ENCODE data around the gene ASXL2.

GRCh38 chr2:25809646-25810045 is 68.6 kb downstream of the ASXL2 start:
- no peak for TF ChIP-seq CTCF (IDR thresholded peaks at IDR 0.05; ENCODE audit: low read length)
- no peak for TF ChIP-seq EZH2 (optimal IDR thresholded peaks at IDR 0.05; ENCODE audit: low read depth, low read length)
- TF ChIP-seq EZH2phosphoT487 (IDR thresholded peaks at IDR 0.05; ENCODE audit: low read length): no peak
